ENCODE results near the gene SSR1.

SSR1 gene

GRCh38 chr6:7241160-7241559, 71.8 kb downstream of the SSR1 start:
- Histone ChIP-seq H3K27me3 (ENCODE audit: low read depth) (no peaks in the 10 kb centered on the region), H3K36me3 (replicated peaks) (peaks cover 9% of the 10 kb centered on the region; the same call in 1 of the 2 replicates), H3K4me1 (peaks cover 16% of the 10 kb centered on the region), H3K9me3 (no peaks in the 10 kb centered on the region), H3K4me3 (no peak overlapping the region)
- in situ Hi-C loops (cut with MboI; ENCODE audit: low sequenced_read_pairs): no loop called here
- no peak for DNase-seq (ENCODE audit: low spot score in 2 of 2)

GRCh38 chr6:7240351-7240750, 72.6 kb downstream of the SSR1 start:
- DNase-seq (ENCODE audit: low spot score in 2 of 2): no peak
- H3K4me3 ChIP-seq: no peak overlapping the region
- no peaks in the 10 kb centered on the region for H3K9me3 ChIP-seq
- peaks cover 16% of the 10 kb centered on the region for H3K4me1 ChIP-seq
- in situ Hi-C loops (cut with MboI; ENCODE audit: low sequenced_read_pairs): no loop called here
- H3K36me3 ChIP-seq (replicated peaks): peaks cover 13% of the 10 kb centered on the region; the same call in 1 of the 2 replicates
- no peaks in the 10 kb centered on the region for H3K27me3 ChIP-seq (ENCODE audit: low read depth)

- H3K36me3 ChIP-seq (replicated peaks): peaks cover 20% of the 10 kb centered on the region; the same call in 1 of the 2 replicates
- H3K9me3 ChIP-seq: no peaks in the 10 kb centered on the region
- no peak for DNase-seq (ENCODE audit: low spot score in 2 of 2)
- H3K4me1 ChIP-seq: peaks cover 16% of the 10 kb centered on the region
- no peak overlapping the region for H3K4me3 ChIP-seq
- in situ Hi-C loops (cut with MboI; ENCODE audit: low sequenced_read_pairs): loop anchor here (5.0 kb wide), 1 partner anchor 562 kb away; no protein-coding TSS in a partner anchor
- H3K27me3 ChIP-seq (ENCODE audit: low read depth): no peaks in the 10 kb centered on the region
These were observed 73.4 kb downstream of the SSR1 start for GRCh38 chr6:7239590-7239948.

GRCh38 chr6:7238900-7239589, 74.0 kb downstream of the SSR1 start:
- Histone ChIP-seq H3K4me1 (peaks cover 16% of the 10 kb centered on the region), H3K9me3 (no peaks in the 10 kb centered on the region), H3K4me3 (no peak overlapping the region), H3K27me3 (ENCODE audit: low read depth) (no peaks in the 10 kb centered on the region), H3K36me3 (replicated peaks) (peaks cover 22% of the 10 kb centered on the region; the same call in 1 of the 2 replicates)
- peak; percentile 65 to 93 for DNase-seq (ENCODE audit: low spot score in 2 of 2)
- in situ Hi-C loops (cut with MboI; ENCODE audit: low sequenced_read_pairs): loop anchor here (5.0 kb wide), 1 partner anchor 562 kb away; no protein-coding TSS in a partner anchor

- peaks cover 22% of the 10 kb centered on the region; the same call in 1 of the 2 replicates for H3K36me3 ChIP-seq (replicated peaks)
- peaks cover 16% of the 10 kb centered on the region for H3K4me1 ChIP-seq
- no peak overlapping the region for H3K4me3 ChIP-seq
- in situ Hi-C loops (cut with MboI; ENCODE audit: low sequenced_read_pairs): loop anchor here (5.0 kb wide), 1 partner anchor 561 kb away; no protein-coding TSS in a partner anchor
- H3K9me3 ChIP-seq: no peaks in the 10 kb centered on the region
- no peaks in the 10 kb centered on the region for H3K27me3 ChIP-seq (ENCODE audit: low read depth)
- DNase-seq (ENCODE audit: low spot score in 2 of 2): no peak
These were observed 74.5 kb downstream of the SSR1 start for GRCh38 chr6:7238526-7238899.

- no peaks in the 10 kb centered on the region for H3K27me3 ChIP-seq (ENCODE audit: low read depth)
- in situ Hi-C loops (cut with MboI; ENCODE audit: low sequenced_read_pairs): loop anchor here (5.0 kb wide), 1 partner anchor 560 kb away; no protein-coding TSS in a partner anchor
- peaks cover 9% of the 10 kb centered on the region for H3K4me1 ChIP-seq
- no peaks in the 10 kb centered on the region for H3K9me3 ChIP-seq
- H3K4me3 ChIP-seq: no peak overlapping the region
- DNase-seq (ENCODE audit: low spot score in 2 of 2): no peak
- peaks cover 22% of the 10 kb centered on the region; the same call in 1 of the 2 replicates for H3K36me3 ChIP-seq (replicated peaks)
These were observed 75.3 kb downstream of the SSR1 start for GRCh38 chr6:7237653-7238188.

GRCh38 chr6:7236306-7237209, 76.4 kb downstream of the SSR1 start:
- H3K4me3 ChIP-seq: no peak overlapping the region
- H3K4me1 ChIP-seq: no peaks in the 10 kb centered on the region; the same call in 1 of the 2 replicates
- in situ Hi-C loops (cut with MboI; ENCODE audit: low sequenced_read_pairs): loop anchor here (5.0 kb wide), 1 partner anchor 559 kb away; no protein-coding TSS in a partner anchor
- no peak for DNase-seq (ENCODE audit: low spot score in 2 of 2)
- no peaks in the 10 kb centered on the region for H3K9me3 ChIP-seq
- no peaks in the 10 kb centered on the region for H3K27me3 ChIP-seq (ENCODE audit: low read depth)
- H3K36me3 ChIP-seq (replicated peaks): peaks cover 30% of the 10 kb centered on the region

GRCh38 chr6:7235712-7236305, 77.2 kb downstream of the SSR1 start:
- Histone ChIP-seq H3K27me3 (ENCODE audit: low read depth) (no peaks in the 10 kb centered on the region), H3K4me3 (no peak overlapping the region), H3K36me3 (replicated peaks) (peaks cover 37% of the 10 kb centered on the region), H3K4me1 (no peaks in the 10 kb centered on the region; the same call in 1 of the 2 replicates), H3K9me3 (no peaks in the 10 kb centered on the region)
- in situ Hi-C loops (cut with MboI; ENCODE audit: low sequenced_read_pairs): loop anchor here (5.0 kb wide), 1 partner anchor 559 kb away; no protein-coding TSS in a partner anchor
- DNase-seq (ENCODE audit: low spot score in 2 of 2): no peak

- in situ Hi-C loops (cut with MboI; ENCODE audit: low sequenced_read_pairs): no loop called here
- H3K36me3 ChIP-seq (replicated peaks): peaks cover 43% of the 10 kb centered on the region
These were observed 78.5 kb downstream of the SSR1 start for GRCh38 chr6:7234547-7234946.

GRCh38 chr6:7232351-7232750, 80.6 kb downstream of the SSR1 start:
- H3K36me3 ChIP-seq (replicated peaks): peaks cover 57% of the 10 kb centered on the region

More at GRCh38 chr6:7234547-7234946, 78.5 kb downstream of the SSR1 start:
- Histone ChIP-seq H3K4me1 (no peaks in the 10 kb centered on the region; the same call in 1 of the 2 replicates), H3K4me3 (no peak overlapping the region), H3K9me3 (no peaks in the 10 kb centered on the region), H3K27me3 (ENCODE audit: low read depth) (no peaks in the 10 kb centered on the region)
- no peak for DNase-seq (ENCODE audit: low spot score in 2 of 2)

GRCh38 chr6:7230956-7231713, 81.9 kb downstream of the SSR1 start:
- H3K36me3 ChIP-seq (replicated peaks): peaks cover 61% of the 10 kb centered on the region
- no peak overlapping the region for H3K4me3 ChIP-seq

More at GRCh38 chr6:7232351-7232750, 80.6 kb downstream of the SSR1 start:
- DNase-seq (ENCODE audit: low spot score in 2 of 2): no peak
- in situ Hi-C loops (cut with MboI; ENCODE audit: low sequenced_read_pairs): no loop called here
- Histone ChIP-seq H3K9me3 (no peaks in the 10 kb centered on the region), H3K4me1 (no peaks in the 10 kb centered on the region), H3K4me3 (no peak overlapping the region), H3K27me3 (ENCODE audit: low read depth) (no peaks in the 10 kb centered on the region)

GRCh38 chr6:7230327-7230691, 82.7 kb downstream of the SSR1 start:
- Histone ChIP-seq H3K4me1 (no peaks in the 10 kb centered on the region), H3K9me3 (no peaks in the 10 kb centered on the region), H3K27me3 (ENCODE audit: low read depth) (no peaks in the 10 kb centered on the region), H3K4me3 (no peak overlapping the region), H3K36me3 (replicated peaks) (peaks cover 66% of the 10 kb centered on the region)
- in situ Hi-C loops (cut with MboI; ENCODE audit: low sequenced_read_pairs): no loop called here
- no peak for DNase-seq (ENCODE audit: low spot score in 2 of 2)

More at GRCh38 chr6:7230956-7231713, 81.9 kb downstream of the SSR1 start:
- Histone ChIP-seq H3K4me1 (no peaks in the 10 kb centered on the region), H3K9me3 (no peaks in the 10 kb centered on the region), H3K27me3 (ENCODE audit: low read depth) (no peaks in the 10 kb centered on the region)
- in situ Hi-C loops (cut with MboI; ENCODE audit: low sequenced_read_pairs): no loop called here
- DNase-seq (ENCODE audit: low spot score in 2 of 2): no peak
